ENCODE measurements around the gene NLGN1.
"Not testable (repeated sequence)": the region's sequence is repeated elsewhere in the genome, so short reads cannot be mapped to it uniquely, and the experiment has no call there.

Gene NLGN1

DNA sequence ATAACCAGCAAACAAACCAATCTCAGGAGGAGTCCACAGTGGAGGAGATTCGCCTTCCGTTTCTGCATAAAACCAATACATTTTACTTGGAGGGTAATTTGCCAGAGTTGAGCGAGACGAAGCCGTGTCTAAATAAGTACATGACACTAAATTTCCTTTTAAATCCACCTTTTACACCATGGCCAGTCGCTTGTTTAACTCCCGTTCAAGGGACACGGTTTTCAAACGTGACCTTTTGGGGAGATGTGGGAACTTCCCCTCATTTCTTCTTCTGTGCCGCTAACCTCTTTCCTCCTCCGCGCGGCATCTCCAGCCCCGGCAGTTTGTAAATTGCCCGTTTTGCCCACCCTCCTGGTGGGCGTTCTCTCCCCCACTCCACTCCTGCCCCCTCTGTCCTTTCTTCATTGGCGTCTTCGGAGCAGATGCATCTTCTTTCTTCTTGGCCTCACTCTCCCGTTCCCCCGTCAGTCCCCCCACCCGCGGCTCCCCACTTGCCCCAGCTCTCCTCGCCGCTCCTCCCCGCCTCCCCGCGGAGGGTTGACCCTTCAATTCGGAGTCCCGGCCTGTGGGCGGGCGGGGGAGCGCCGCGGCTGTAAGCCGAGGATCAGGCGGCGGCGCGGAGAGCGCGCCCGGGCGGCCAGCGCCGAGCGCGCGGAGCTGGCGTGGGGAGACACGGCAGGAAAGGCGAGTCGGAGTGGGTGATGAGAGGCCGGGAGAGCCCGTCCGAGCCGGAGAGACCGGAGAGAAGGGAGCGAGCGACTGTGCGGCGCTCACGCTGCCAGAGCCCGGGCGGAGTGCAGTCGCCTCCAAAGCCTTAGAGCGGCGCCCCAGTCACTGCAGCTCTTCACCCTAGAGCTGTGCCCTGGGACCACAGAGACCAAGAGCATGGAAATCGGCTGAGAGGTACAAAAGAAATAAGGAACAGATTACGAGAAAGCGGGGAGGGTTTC lies at the start of gene NLGN1:
NLGN1 (plus strand) TSS at position 584 of the 950 bp plus-strand sequence.
- peak; percentile 62 for DNase-seq

DNA sequence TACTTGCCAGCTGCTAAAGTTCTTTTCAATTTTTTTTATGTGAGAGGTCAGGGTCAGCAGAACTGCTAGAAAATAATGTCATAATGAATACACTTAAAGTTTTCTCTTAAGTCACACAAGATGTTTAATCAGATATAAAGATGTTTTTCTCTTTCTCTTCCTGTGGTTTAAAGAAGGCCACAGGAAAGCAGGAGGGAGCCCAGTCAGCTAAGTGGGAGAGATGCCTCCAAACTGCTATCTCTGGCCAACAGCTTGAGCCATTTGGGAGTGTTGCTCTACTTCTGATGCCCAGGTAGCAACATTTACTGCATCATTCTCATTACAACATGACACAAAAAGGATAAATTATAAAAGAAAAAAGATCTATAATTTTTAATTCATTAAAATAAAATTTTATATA lies 45.7 kb upstream of the NLGN1 start:
- DNase-seq: no peak

DNA sequence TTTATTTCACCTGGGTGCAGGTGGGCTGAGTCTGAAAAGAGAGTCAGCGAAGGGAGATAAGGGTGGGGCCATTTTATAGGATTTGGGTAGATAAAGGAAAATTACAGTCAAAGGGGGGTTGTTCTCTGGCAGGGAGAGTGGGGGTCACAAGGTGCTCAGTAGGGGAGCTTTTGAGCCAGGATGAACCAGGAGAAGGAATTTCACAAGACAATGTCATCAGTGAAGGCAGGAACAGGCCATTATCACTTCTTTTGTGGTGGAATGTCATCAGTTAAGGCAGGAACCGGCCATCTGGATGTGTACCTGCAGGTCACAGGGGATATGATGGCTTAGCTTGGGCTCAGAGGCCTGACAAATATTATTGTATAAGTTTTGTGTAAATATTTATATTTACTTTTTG lies 44.4 kb upstream of the NLGN1 start:
- not testable (repeated sequence) for DNase-seq

DNA sequence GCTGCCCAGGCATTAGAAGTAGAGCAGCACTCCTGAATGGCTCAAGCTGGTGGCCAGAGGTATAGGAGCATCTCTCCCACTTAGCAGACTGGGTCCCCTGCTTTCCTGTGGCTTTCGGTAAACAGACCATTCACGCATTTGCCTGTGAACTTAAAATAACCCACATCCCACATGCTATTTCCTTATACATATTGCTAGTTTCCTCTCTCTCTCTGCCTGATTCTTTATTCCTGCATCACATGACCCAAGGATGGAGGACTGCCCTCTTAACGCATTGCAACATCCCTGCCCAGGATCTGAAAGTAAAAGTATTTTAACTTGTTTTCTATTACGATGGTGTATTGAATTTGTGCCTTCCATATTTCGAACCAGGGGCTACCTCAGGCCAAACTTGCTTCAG lies 43.4 kb upstream of the NLGN1 start:
- no peak for DNase-seq

DNA sequence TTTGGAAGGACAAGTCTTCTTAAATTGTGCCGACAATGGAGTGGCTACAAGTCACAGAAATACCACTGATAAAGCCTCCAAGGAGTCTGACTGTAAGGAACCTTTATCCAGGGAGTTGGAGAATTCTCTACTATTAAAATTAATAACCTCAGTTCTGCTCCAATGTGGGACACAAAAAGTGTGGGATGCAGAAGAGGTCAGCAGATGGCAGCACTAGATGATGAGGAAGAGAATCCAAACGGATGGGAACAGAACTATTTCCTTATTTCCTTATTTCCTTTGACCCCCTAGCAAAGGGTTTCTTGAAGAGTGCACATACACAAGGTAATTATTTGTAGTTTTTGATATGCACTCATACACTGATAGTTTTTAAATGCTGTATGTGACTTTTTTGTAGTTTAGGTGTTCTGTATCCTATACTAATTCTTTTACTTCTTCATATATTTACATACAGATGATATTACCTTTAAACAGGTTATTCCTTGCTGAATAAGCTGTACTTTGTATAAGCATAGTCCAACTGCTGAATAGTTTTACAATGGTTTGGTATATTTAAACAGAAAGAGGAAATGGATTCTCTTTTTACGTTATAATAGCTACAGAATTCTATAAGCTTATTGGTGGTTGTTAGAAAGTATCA lies 25.6 kb upstream of the NLGN1 start:
- peak; percentile 44 for DNase-seq

DNA sequence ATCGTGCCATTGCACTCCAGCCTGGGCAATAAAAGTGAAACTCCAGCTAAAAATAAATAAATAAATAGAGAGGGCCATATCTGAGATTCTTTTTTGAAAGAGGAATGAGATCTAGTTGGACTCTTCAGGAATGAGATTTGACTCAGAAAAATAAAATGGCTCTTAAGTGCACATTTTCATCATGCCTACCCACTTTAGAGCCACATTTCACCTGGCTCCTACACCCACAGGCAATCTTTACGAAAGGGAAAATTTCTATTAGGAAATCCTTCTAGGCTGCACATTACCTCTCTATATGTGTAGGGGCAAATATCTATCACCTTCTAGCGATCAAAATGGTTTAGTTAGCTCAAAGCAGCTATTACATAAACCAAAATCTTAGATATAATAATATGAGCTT lies 16.9 kb upstream of the NLGN1 start:
- no peak for DNase-seq

DNA sequence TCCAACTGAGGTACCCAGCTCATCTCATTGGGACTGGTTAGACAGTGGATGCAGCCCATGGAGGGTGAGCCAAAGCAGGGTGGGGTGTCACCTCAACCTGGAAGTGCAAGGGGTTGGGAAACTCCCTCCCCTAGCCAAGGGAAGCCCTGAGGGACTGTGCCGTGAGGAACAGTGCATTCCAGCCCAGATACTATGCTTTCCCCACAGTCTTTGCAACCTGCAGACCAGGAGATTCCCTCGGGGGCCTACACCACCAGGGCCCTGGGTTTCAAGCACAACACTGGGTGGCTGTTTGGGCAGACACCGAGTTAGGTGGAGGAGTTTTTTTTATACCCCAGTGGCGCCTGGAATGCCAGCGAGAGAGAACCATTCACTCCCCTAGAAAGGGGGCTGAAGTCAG lies 15.6 kb upstream of the NLGN1 start:
- not testable (repeated sequence) for DNase-seq

DNA sequence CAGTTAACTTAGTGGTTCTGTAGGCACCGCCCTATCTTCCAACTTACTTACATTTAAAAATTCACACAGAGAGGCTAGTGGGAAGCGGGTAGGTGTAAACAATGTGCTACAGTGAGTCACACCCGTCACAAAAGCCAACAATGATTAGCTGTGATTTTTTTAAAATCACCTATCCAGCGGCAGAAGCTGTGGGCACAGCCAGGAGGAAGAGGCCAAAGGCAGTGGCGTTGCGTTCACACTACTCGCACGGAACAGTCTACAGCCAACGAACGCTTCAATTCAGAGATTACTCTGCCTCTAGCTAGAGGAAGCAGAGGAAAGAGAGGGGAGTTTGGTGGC lies 2.5 kb upstream of the NLGN1 start:
- no peak for DNase-seq

DNA sequence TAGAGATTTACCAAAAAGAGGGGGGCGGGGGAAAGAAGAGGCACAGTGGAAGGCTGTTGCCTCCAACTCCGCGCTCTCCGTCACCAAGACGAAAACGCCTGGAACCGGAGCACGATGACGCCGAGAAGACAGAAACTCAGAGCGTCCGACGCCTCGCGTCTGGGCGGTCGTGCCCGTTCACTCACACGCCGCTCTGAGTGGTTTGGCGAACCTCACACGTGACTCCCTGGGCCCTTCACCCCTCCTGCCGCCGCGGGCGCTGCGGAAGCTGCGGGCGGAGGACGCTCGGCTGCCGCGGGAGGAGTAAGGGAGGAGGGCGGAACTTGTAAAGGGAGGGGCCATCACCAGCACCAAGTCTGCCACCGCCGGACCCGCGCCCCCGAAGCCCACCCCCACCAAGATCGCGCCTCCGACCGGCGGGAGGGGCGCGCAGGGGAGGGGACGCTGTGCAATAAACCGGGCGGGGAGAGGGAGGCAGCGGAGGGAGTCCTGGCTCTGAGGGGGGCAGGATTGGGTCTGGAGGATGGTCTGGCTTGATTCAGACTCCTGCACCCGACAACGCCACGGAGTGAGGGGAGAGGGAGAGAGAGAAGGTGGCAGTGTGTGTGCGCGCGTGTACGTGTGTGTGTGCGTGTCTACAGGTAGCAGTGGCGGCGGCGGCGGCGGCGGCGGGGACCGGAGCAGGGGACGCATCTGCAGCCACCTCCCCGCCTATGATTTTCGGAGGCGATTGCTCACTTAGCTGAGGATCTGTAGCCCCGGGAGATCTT lies 1.9 kb upstream of the NLGN1 start:
- DNase-seq: peak; percentile 76

DNA sequence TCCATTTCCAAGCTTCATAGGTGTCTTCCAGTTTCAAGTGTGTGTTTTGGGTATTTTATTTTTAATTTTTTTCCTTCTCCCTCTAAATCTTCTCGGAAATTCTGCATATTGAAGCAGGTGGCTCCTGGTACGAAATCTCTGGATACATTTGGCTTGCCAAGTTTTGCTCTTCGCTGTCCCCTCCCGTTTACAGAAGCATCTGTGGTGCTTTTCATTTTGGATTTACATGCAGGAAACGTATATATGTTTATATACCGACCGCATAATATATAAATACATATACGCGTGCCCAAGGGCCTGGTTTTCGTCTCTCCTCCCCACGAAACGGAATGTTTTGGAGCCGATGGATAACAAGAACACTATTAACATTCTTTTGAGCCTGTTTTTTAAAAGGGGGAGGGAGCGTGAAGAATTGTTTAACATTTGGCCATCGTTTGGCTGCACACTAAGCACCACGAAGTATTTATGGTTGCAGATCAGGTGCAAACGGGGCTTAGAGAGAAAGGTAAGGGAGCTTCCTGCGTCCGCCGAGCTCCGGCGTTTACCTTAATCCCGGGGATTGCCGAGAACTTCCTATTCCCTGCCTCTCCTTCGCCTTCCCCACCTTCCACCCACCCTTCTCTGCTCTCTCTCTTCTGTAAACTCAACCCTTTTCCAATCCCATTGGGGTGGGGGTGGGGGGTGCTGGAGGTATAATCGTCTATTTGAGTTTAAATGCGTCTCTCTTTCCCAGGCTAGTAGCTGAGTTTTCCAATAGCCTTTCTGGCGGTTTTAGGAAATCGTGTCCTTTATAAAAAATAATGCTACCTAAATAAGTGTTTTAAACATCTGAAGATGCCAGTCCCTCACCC lies 1.1 kb upstream of the NLGN1 start:
- no peak for DNase-seq

DNA sequence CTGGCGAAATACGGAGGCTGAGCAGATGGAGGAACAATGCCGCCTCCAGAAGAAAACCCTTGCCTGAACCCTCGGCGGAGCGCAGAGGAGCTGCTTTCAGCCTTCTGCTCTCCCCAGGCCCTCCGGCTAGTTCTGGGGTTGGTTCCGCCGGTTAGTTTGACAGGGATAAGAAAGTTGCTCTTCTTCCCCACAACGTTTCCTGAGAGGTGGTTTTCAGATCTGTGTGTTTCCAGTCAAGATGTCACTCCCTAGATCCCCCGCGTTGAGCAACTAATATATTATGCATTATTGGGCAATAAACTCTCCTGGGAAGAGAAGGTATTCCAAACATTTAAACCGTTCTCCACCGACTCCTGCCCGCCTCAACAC lies 551 bp downstream of the NLGN1 start:
- peak; percentile 75 for DNase-seq

DNA sequence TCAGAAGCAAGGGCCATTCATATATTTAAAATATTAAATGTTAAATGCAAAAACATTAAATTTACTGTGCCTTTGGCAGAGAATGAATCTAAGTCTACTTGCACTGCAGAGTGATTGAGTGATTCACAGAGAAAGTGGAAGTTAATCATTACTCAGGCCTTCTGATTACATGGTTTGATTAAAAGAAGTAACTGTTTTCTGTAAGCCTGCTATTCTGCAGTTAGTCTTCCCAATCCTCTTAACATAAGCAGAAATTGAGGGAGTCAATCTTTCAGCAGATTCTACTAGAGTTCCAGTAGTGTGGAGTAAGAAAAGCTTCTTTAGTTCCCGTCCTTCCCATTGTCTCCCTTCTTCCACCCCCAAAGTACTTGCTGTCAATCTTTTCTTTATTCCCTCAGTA lies 1.5 kb downstream of the NLGN1 start:
- DNase-seq: no peak

DNA sequence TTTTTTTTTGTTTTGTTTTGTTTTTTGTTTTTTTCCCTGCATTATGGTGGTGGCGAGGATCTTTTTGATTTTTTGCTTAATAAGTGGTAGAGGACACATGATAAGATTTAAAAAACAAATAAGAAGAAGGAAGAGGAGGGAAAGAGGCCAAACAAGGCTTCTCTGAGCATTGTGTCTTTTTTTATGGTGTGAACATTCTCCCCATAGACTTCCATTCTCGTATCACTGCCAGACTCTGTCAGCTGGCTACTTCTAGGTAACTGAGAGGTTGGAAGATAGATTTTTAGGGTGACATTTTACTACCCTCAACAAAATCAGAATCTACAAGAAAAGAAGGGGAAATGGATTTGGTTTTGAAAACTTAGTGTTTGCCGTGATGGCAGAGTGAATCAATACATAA lies 3.8 kb downstream of the NLGN1 start:
- no peak for DNase-seq

DNA sequence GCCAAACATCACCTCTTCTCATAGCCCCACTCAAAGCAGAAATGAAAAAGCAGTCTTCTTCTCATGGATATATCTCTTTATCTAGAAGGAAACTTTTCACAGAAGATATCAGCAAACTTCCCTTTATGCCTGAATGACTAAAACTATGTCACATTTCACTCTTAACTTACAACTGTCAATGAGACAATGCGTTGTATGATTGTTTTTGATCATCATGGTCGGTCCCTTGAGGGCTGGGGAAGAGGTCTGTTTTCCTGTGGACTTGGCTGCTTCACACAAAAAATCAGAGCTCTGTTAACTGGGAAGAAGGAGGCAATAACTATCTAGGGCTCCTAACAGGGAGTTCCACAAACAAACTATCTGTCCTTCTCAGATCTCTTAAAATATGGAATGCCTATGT lies 5.1 kb downstream of the NLGN1 start:
- DNase-seq: no peak

DNA sequence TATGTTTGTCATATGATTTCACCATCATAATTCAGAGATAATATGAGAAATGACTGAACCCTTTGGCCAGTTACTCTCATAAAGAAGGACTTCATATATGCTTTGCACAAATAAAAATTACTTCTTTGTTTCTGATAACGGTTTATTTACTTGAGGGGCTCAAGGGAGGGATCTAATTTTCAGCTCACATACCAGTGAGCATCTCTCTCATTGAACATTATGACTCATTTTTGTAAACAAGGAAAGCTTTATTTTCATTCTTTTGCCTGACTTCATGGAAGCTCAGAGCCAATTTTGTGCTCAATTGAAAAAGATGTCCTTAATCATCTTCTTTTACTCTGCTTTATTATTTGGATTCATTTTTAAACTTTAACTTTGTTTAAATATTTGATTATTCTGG lies 5.8 kb downstream of the NLGN1 start:
- DNase-seq: no peak

DNA sequence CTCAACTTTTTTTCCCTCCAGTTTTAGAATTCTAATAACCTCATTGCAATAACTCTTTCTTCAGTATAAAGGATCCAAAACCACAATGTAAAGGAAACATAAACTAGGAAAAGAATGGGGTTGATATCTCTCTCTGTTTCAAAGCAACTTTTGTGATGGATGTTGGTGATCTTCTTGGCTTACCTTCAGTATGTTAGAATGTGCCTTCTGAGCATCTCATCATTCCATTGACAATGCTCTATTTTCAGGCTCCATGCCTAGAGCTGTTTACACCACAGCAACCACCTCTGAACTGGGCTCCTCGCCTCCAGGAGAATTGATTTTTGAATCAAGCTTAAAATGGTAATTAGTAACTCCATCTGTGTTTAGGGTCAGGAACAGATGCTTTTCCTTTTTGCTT lies 6.6 kb downstream of the NLGN1 start:
- DNase-seq: no peak

DNA sequence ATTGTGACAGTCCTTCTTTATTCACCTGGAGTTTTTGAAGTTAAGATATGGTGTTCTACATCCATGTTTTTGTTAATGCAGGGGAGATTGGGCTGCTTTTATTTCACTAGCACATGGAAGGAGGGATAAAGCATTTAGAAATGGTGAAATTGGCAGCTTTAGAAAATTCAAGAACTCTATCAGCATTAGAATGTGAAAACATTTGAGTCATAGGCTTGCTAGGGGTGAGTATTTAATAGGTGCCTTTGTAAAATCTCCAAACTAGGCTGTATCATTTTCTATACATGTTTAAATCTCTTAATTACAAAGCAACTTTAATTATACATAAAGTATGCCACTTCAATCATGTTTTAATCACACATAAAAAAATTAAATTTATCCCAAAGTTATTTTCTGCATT lies 12.9 kb downstream of the NLGN1 start:
- DNase-seq: no peak

DNA sequence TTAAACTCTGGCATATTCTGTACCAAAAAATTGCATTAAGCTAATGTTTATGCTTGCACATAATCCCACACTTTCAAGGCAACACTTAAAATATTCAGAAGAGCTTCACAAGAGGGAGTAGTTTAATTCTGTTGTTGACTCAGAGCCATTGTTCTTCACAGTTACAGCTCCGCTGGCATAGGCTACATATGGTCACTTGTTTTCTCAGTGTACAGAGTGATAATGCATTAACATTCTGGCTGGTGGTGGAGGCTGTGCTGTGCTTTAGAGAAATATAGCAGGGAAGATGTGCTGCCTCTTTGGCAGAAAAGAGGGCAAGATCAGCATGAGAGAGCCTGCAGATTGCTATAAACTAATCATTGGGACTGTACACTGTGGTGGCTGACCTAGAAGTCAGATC lies 13.3 kb downstream of the NLGN1 start:
- DNase-seq: no peak

DNA sequence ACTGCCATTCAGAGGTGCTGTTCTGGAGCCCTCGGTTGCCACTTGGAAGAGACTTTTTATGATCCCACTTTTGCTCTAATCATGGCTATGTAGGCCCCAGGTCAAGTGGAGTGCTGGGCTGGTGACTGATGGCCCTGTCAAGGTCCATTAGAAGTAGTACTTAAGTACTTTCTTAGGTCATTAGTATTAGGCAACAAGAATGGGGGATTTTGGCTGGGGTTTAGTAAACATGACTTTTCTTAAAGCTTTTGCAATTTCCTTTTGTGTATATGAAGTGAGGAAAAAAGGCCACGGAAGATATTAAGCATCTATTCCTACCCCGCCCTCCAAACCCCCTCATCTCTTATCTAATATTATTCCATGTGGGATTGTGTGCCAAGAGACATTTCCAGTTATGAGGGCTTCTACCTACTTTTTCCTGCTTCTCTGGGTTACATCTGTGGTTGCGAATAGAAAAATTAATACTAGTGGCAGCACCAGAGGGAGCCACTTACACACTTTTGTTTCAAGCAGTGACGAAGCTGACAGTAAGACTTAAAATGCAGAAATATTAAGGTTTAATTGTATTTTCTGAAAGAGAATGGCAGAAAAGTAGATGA lies 13.9 kb downstream of the NLGN1 start:
- peak; percentile 47 for DNase-seq

DNA sequence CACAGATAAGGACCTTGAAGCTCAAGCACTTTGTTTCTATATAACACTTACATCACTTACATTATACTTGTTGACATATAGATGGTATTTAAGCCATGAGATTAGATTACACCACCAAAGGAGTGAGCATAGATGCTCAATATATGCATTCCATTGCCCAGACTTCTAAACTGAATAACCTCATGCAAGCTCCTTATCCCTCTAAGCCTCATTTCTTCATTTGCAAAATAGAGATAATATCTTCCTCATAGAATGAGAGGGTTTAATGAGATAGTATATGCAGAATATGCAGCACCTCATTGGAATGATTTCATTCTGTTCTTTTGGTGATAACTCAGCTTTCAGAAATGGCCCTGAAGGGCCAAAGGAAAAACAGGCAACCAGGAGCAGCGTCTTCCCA lies 18.5 kb downstream of the NLGN1 start:
- no peak for DNase-seq

DNA sequence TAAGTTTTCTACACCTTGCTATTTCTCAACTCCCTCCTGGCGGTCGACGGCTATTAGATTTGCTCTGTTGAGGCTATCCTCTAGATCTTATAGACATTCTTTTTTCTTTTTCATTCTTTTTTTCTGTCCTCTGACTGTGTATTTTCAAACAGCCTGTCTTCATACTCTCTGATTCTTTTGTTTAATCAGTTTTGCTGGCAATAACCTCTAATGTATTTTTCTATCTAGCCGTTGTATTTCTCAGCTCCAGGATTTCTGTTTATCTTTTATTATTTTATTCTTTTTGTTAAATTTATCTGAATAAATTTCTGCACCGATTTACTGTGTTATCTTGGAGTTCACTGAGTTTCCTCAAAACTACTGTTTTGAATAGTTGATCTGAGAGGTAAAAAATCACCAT lies 31.5 kb downstream of the NLGN1 start:
- DNase-seq: no peak

DNA sequence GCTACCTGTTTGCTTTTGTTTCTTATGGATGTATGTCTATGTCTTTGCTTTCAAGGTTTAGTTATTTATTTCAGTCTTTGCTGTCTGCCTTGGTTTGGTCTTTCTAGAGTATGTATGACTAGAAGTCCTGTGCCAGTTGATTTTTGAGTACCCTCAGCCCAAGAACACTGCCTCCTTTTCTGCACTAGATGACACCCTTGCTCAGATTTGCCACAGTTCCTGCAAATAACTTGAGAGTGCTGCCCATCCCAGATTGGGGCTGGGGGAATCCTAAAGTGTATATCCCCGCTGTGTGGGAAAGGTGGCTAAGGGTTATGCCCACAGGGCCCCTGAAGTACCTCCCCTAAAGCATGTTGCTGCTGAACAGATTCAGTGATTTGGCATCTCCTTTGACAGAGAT lies 32.0 kb downstream of the NLGN1 start:
- no peak for DNase-seq

DNA sequence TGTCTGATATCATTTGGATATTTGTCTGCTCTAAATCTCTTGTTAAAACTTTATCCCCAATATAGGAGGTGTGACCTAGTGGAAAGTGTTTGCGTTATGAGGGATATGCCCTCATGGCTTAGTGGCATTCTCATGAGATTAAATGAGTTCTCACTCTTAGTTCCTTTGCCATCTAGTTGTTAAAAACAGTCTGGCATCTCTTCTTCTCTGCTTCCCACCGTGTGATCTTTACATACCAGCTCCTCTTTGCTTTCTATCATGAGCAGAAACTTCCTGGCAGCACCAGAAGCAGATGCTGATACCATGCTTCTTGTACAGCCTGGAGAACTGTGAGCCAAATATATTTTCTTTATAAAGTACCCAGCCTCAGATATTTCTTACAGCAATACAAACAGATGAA lies 33.0 kb downstream of the NLGN1 start:
- DNase-seq: no peak
